Smooth muscle cell of the brain vasculature (primary cell): Measurements from ENCODE around the gene PTPRS.
"Not testable (repeated sequence)": the region's sequence is repeated elsewhere in the genome, so short reads cannot be mapped to it uniquely, and the experiment has no call there.

ENCODE experiments used
- DNase-seq: peaks from one replicate; pipeline ENCODE4 v3.0.0-alpha.2; 2012; ENCODE audit warnings: low read depth, low spot score

PTPRS gene

GRCh38 chr19:5333581-5334365, 6.8 kb downstream of the PTPRS start:
- no peak for DNase-seq

DNA sequence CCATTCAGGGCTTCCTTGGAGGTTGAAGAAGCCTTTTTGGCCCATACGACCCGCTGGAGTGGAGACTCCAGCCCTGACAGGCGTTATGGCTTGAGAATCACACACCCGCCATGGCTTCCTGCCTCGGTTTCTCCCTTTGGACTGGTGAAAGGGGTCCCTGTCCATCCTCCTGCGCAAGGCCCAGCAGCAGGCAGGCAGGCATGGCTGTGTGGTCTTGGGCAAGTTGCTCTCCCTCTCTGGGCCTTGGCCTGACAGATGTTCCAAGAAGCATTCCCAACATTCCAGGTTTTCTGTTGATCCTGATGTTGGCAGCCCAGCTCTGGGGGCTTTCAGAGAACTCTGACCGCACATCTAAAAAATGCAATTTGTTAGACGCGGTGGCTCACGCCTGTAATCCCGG, 8.1 kb downstream of the PTPRS start:
- DNase-seq: no peak

DNA sequence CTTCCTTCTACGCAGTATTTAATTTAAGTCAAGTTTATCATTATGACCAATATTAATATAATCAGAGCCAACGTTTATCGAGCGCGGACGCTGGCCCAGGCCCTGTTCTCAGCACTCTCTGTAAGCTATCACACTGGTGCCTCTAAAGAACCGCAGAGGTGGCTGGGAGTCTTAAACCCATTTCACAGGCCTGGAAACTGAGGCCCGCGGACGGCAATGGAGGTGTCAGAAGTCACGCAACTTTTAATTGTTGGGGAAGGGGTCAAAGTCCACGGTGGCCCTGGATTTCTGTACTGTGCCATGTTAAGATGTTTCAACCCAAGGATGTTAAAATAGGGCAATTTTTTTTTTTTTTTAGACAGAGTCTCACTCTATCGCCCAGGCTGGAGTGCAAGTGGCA, 8.8 kb downstream of the PTPRS start:
- no peak for DNase-seq

DNA sequence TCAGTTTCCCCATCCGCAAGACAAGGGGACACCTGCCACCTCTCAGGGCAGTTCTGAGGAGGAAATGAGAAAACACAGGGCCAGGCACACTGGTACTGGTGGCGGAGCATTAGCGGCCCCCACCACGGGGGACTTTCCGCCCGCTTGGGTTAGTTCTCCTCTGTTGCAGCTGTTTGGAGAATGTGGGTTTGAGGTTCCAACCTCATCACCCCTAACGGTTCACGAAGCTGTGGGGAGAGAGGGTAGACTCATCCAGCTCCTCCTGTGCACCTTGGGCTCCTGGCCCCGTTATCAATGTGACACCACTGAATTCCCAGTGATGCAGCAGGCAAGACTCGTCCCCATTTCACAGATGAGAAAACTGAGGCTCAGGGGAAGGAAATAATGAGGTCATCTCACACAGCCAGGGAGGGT, 10.3 kb downstream of the PTPRS start:
- DNase-seq: no peak

DNA sequence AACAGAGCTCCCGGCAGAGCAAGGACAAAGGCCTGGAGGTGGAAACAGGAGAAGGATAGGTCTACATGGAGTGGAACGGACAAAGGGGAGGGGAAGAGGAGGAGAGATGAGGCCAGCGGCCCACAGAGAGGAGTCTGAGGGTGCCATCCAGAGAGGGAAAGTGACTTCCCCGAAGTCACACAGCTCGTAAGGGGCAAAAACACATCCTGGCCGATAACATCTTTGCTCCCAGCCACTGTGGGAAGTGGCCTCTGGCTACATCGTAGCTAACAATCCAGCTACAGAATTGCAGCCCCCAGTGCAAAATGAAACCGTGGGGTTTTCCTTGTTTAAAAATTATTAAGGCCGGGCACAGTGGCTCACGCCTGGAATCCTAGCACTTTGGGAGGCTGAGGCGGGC, 11.5 kb downstream of the PTPRS start:
- DNase-seq: no peak

- not testable (repeated sequence) for DNase-seq
These were observed 12.2 kb downstream of the PTPRS start for GRCh38 chr19:5328407-5328806.

DNA sequence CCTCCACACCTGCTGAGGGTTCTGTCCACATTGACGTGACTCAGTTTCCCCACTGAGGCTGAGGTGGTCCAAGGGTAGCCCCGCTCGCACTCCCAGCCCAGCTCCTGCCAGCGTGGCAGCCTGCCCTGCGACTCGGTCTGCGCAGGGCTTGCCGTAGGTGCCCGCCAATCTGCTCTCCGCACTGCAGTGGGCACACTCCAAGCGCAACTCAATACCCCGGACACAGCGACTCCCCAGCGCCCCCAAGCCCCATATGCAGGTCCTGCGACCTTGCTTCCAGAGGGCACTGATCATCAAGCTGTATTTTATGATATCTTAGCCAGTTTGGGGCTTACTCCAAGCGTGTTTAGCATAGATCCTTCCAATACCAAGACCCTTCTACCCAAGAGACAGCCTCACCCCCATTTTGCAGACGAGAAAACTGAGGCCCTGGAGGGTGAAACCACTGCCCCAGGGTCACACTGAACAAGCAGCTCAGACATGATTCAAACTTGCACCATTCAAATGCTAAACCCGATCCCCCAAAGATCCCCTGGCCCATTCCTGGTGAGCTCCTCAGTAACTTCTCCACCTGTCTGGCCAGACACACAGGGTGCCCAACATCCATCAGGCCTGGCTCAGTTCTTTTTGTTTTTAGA, 13.5 kb downstream of the PTPRS start:
- DNase-seq: no peak

DNA sequence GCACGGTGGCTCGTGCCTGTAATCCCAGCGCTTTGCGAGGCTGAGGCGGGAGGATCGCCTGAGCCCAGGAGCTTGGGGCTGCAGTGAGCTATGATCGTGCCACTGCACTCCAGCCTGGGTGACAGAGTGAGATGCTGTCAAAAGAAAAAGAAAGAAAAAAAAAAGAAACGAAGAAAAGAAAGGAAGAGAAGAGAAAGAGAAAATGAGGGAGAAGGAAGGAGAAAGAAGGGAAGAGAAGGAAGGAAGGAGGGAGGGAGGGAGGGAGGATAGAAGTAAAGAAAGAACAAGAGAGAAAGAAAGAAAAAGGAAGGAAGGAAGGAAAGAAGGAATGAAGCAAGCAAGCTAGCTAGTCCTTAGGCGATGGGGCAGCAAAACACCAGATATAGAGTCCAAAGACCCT, 14.1 kb downstream of the PTPRS start:
- no peak for DNase-seq

- no peak for DNase-seq
These were observed 15.7 kb downstream of the PTPRS start for GRCh38 chr19:5324947-5325346.

DNA sequence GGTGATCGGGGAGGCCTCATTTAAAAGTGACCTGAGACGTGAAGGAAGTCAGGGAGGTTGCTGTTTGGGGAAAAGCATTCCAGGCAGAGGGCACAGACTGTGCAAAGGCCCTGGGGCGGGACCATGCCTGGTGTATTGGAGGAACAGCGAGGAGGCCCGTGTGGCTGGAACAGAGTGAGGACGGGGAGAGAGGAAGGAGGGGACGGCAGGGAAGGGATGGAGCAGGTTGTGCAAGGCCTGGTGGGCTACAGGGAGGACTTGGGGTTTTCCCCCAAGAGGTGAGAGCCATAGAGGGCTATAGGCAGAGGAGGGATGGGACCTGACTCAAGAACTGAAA, 17.2 kb downstream of the PTPRS start:
- no peak for DNase-seq

DNA sequence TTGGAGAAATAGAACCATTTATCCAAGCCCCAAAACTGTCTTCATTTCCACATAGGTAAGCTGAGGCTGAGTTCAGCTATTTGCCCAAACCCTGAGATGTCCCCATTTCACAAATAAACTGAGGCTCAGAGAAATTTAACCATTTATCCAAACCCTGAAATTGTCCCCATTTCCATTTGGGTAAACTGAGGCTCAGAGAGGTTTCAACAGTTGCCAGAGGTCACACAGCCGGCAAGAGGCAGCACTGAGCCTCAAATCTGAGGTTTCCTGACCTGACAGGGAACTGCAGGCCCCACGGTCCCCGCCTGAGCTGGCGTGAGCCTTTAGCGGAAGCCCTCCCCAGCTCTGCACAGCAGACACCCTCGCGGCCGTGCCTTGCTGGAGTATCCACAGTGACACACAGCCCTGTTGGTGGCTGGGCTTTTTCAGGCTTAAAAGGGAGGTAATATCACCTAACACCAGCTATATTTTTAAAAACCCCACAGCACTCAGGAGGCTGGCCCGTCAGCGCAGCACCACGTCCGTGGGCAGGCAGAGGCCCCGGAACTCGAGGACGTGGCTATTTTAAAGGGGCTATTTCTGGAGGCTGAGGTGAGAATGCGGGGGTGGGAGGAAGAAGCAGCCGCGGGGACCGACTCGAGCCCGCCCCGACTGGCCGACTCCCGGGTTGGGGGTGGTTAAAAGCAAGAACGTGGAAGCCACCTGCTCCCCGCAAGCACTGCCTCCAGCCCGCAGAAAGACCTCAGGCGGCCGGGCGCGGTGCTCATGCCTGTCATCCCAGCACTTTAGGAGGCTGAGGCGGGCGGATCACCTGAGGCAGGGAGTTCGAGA, 18.5 kb downstream of the PTPRS start:
- DNase-seq: no peak

DNA sequence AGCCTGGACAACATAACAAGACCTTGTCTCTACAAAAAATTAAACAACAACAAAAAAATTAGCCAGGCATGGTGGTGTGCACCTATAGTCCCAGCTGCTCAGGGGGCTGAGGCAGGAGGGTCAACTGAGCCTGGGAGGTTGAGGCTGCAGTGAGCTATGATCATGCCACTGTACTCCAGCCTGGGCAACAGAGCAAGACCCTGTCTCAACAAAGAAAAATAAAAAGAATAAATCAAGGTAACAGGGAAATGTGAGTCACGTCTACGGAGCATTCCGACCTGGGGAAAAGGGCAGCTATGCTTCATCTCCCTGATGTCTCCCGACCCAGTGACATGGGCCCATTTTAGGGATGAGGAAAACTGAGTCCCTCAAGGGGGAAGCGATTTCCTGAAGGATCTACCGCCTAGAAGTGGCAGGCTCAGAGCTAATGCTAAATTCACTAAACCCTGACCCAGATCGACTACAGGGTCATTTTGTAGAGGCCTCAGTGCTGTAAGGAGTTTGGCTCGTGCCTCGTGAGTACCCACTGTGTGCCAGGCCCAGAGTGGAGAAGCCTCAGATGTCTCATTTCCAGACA, 19.5 kb downstream of the PTPRS start:
- DNase-seq: no peak

DNA sequence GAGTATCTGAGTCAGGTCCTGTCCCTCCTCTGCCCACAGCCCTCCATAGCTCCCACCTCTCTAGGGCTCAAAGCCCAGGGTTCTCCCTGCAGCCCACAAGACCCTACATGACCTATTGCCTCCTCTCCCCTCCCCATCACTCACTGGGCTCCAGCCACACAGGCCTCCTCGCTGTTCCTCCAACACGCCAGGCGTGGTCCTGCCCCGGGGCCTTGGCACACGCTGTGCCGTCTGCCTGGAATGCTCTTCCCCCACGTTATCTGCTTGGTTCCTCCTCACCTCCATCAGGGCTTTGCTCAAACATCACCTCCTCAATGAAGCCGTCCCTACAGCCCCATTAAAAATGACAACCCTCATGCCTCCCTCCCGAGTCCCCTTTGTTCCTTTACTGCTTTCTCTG, 21.1 kb downstream of the PTPRS start:
- no peak for DNase-seq

- DNase-seq: no peak
These were observed 22.3 kb downstream of the PTPRS start for GRCh38 chr19:5318306-5318705.

- no peak for DNase-seq
These were observed 23.3 kb downstream of the PTPRS start for GRCh38 chr19:5317321-5317720.

DNA sequence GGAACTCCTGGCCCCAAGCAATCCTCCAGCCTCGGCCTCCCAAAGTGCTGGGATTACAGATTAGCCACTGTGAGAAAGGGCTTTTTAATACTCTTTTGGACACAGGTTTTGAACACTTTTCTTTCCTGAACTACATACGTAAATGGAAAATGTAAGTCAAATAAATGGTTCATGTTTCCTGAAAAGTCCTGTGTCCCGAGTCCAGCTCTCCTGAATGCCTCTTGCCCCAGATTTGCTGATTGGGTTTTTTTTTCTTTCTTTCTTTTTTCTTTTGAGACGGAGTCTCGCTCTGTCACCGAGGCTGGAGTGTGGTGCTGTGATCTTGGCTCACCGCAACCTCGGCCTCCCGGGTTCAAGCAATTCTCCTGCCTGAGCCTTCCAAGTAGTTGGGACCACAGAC, 24.5 kb downstream of the PTPRS start:
- no peak for DNase-seq

DNA sequence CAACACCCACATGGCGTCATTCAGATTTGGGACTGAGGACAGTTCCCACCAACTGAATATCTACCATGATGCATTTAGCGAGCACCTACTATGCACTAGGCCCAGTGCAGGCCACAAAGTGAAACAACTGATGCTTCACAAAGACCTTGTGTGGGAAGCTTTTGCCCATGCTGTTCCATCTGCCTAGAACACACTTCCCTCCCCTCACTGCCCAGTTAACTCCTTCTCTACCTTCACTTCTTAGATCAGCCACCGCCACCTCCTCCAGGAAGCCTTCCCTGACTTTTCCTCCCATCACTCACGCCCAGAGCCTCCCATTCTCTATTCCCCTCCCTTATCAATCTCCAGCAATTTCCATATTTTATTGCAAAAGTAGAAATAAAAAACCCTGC, 25.7 kb downstream of the PTPRS start:
- no peak for DNase-seq

DNA sequence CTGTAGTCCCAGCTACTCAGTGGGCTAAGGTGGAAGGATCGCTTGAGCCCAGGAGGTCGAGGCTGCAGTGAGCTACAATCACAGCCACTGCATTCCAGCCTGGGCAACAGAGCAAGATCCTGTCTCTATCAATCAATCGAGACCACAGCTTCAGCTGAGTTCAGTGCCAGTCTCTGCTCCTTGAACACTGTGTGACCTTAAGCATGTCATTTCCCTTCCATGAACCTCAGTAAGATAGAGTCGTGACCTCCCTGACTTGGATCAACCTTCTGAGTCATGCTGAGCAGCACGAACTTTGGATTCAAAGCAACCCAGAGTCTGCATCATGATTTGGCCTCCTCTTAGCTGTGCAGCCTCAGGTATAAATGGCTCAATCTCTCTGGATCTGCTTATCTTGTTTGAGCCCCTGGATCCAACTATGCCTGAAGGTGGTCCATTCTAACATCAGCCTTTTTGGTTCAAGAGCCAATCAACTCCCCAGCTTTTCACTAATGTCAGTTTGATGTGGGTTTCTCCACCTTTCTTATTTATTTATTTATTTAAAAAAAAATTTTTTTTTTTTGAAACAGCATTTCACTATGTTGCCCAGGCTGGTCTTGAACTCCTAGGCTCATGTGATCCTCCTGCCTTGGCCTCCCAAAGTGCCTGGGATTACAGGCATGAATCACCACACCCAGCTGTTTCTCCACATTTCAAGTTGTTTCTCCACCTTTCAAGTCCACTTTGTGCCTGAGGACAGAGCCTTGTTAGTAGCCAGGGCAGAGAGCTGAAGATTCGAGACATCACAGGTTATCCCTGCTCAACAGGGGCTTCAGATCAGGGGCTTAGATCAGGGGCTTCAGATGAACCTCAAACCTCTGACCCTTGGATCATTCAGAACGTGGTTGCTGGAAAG, 26.4 kb downstream of the PTPRS start:
- no peak for DNase-seq

DNA sequence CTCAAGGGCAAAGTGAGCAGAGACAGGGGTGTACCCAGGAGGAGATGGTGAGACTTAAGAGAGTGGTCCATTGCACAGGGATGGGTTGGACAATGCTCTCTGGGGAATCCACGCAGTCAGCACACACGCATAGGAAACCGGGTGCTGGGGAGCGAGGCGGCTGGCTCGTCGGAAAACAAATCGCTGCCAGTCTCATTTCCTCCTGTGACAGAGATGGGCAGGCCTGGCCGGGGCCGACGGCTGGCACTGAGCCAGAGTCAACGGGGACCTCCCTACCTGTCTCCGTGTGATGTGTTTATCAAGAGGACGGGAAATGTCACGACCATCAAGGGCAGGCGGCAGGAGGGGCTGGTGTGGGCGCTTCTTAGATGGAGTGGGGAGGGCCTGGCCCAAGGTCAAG, 27.3 kb downstream of the PTPRS start:
- no peak for DNase-seq

GRCh38 chr19:5312058-5312457, 28.6 kb downstream of the PTPRS start:
- no peak for DNase-seq

- no peak for DNase-seq
These were observed 31.0 kb downstream of the PTPRS start for GRCh38 chr19:5309438-5310204.
